ENCODE data around the gene SEMA6C. TPM values are rescaled to one million over a fixed set of nuclear protein-coding genes. Genes with fewer than 3 reads are reported as not detected.

Gene SEMA6C
- total and polyA plus RNA-seq, 2 of the 8 experiments (the other 6 are each of a cell fraction or from before 2014, with no cell fraction given), result 12.2 to 15.7 TPM

- no peak for TF ChIP-seq HDAC2 (IDR thresholded peaks at IDR 0.05; ENCODE audit: borderline replicate concordance in 1 of 2, low read depth in 2 of 2, low read length in 2 of 2)
- TF ChIP-seq SP1 (IDR thresholded peaks at IDR 0.05; ENCODE audit: low read depth, low read length), result no peak
- no peak for TF ChIP-seq BACH1 (IDR thresholded peaks at IDR 0.05; ENCODE audit: low read length)
Observed at GRCh38 chr1:151167116-151167515, 20.7 kb upstream of the SEMA6C start (continued).
